ENCODE data around the gene KRT85.

The KRT85 gene

GRCh38 chr12:52392465-52393007 is 25.3 kb upstream of the KRT85 start:
- no peak for DNase-seq

DNA sequence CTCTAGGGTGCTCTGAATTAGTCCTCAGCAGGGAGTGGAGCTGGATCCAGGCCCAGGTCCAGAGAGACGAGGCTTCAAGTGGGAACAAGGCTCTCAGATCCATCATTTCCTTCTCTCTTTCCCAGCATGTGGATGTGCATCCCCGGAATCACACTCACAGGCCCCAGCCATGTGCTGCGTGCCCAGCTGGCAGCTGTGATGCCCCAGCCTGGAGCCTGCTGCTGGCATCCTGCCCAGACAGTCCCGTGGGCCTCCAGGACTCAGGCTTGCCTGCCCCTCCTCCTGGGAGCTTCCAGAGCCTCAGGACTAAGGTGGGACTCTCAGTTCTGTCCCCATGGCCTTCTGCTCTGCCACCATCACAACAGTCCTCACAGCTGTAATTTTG is 24.3 kb upstream of the KRT85 start:
- DNase-seq = no peak

DNA sequence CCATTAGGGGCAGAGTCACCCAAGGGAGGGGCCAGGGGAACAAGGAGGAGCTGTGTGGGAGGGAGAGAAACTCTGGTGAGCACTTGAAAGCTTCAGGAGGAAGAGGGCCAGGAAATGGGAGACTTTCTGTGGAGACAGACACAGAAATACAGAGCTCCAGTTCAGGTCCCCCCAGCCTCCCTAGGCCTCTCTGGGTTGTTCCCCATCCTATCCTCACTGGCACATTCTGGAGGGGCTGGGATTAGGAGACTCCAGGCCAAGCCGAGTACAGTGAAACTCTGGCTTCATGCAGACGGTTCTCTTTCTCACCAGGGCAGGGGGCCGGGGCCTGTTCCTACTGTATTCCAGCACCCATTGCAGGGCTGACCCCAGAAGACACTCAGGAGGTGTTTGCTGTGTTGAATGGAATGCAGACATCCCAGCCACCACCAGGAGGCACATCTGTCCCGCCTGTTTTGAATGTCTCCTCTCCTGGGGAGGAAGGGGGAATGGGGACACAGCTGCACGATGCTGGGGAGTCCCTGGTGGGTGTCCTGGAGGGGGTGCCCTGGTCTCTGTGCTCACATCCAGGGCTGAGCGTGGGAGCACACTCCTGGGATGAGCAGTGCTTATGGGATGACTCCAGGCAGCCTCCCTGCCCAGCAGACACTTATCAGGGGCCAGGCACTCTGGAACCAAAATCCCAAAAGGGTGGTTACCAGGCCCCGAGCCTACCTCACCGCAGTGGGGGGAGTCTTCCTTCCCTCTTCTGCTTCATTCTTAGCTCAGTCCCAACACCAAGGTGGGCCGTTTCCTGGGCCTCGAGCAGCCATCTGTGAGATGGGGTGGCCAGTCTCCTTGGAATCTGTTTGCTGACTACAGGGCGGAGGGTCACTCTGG is 23.7 kb upstream of the KRT85 start:
- DNase-seq = peak; percentile 31

GRCh38 chr12:52389313-52390207 is 22.3 kb upstream of the KRT85 start:
- DNase-seq = no peak

DNA sequence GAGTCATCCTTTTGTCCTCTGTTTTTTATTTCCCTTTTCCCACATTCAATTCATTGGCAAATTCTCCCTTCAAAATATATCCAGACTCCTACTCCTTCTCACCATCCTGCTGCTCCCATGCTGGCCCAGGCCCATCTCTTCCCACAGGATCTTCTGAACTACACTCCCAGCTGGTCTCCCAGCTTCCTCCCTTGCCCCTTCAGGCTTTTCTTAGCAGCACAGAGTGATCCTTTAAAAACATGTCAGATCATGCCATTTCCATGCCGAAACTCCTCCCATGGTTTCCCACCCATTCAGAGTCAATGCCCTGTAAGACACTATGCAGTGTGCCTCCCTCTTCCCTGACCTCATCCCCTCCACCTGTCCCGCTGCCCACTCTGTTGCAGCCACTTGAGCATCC is 20.6 kb upstream of the KRT85 start:
- no peak for DNase-seq

DNA sequence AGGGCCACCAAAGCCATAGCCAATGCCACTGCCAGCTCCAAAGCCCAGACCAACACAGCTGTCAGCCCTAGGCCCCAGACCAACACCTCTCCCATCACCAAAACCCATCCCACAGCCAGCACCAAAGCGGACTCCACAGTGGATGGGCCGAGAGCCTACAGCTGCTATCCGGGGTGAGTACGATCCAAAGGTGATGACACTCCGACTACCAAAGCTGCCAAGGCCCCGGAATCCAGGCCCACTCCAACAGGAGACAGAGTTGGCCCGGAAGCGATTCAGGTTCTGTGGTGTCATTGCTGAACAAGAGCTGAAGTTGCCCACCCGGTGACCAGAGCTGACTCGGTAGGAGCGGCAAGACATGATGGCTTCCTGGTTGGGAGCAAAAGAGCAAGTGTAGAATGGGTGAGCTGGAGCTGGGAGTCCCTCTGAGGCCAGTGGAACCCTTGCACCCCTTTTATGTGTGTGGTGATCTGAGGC is 18.0 kb upstream of the KRT85 start, which contains the start of gene KRT84:
Gene KRT84 (minus strand): TSS at position 427 of the 477 bp plus-strand sequence. CDS start 67 bp downstream, at position 360.
- no peak for DNase-seq

DNA sequence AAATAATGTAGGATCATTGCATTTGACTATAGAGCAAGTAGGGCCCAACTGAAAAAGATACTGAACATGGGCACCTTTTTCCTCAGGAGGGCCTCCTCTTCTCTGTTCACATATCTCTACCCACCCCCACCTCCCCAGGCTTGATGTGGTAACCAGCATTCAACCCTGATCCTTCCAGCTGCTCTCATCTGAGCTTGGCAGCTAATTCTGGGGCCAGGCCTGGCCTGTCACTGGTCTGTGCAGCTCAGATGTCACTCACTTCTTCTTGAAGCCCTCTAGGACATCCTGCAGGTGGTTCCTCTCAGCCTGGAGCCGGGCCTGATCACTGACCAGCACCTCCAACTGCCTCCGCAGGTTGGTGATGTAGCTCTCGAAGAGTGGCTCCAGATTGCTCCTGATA is 16.1 kb upstream of the KRT85 start:
- DNase-seq = no peak

GRCh38 chr12:52382854-52383253 is 15.6 kb upstream of the KRT85 start:
- DNase-seq = no peak

DNA sequence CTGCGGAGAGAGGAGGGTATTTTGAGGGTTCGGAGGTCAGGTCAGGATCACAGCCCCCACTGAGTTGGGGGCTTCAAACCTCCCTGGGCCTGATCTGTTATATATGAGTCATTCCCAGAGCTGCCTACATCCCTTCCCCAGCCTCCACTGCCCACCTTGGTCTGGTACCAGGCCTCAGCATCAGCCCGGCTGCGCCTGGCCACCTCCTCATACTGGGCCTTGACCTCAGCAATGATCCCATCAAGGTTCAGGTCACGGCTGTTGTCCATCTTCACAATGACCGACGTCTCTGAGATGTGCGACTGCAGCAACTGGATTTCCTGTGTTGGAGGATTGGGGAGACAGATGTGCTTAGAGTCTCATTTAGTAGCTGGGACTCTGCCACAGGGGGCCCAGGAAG is 13.9 kb upstream of the KRT85 start:
- no peak for DNase-seq

- DNase-seq = peak; percentile 19
These were observed 13.0 kb upstream of the KRT85 start for GRCh38 chr12:52380271-52380694.

DNA sequence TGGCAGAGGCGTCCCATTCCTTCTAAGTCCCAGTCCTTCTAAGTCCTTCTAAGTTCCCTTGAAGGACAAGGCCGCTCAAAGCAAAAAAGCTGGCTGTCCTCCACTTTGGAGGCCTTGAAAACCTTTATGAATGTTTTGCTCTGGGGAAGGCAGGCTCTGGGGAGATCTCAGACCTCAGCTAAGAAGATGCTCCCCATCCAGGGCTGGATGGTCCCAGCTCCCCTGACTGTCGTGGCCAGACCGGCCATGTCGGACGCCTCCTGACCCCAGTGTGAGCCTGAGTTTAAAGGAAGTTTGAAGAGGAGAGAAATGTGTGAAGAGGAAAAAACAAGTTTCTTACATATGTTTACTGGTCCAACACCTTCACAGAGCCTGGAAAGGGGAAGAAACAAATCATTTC is 12.3 kb upstream of the KRT85 start:
- DNase-seq = no peak

DNA sequence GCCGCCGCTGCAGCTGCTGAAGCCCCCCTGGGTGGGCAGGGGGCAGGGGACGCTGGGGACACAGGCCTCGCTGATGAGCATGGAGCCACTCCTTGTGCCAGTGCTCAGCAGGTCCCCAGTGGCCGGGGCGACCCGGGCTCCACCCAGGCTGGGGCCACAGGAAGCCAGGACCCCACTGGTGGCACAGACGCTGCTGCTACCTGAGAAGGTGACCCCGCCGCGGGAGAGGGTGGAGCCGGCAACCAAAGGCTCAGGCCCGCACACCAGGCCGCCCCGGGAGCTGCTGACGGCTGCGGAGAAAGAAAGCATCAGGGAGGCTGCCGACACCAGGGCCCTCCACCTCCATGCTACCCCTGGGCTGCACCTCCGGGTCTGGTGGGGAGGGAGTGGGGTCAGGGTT is 10.8 kb upstream of the KRT85 start:
- no peak for DNase-seq

GRCh38 chr12:52377266-52377665 is 10.0 kb upstream of the KRT85 start:
- DNase-seq = no peak

DNA sequence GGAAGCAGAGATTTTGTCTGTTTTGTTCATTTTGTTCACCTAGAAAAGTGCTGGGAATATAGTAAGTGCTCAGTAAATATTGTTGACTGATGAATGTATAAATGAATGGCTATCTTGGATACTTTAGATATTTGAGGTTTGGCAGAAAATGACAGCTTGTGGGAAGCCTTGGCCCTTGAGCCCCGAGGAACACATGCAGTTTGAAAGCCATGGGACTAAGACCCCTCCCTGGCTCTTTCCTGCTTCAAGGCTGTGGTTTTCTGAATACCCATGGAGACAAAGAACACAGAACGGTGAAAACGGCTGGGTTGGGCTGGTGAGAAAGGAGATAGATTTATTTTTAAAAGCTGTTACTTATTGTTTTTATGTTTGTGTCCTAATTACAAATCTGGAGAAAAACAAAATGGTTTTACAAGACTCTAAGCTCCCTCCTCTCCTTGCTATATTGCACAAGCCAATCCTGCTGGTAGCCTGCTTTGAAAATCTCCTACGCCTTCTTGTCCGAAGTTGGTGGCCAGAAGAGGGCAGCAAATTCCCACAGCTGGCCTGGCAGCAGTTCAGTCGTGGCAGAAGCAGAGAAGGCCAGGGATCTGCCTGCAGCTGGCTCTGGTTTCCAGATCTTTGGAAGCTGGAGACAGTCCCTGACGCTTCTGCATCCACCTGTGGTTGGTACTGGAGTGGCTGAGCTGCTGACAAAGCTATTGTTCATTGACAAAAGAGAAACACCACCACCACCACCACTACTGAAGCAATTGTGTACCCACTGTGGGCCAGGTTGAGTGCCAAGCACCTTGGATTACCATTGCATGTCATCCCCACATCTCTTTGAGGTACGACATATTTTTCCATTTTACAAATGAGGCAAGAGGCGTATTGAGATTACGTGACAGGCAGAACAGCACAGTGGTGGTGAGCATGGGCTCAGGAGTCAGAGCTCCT is 5.2 kb upstream of the KRT85 start:
- peak; percentile 55 for DNase-seq

DNA sequence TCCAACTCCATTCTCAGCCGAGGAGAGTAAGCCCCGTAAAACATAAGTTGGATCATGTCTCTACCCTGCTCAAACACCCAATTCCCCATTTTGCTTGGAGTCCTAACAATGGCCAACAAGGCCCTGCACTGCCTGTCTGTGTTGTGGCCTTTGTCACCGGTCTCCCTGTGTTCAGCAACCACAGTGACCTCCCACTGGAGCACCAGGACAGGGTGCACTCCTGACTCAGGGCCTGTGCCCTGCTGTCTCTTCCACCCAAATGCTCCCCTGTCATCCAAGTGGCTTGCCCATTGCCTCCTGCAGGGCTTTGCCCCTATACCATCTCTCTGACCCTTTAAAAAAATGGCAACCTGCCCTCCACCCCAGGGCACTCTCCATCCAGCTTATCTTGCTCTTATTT is 4.4 kb upstream of the KRT85 start:
- DNase-seq = no peak

GRCh38 chr12:52370926-52371608 is 3.8 kb upstream of the KRT85 start:
- DNase-seq = no peak

- no peak for DNase-seq
These were observed 2.5 kb upstream of the KRT85 start for GRCh38 chr12:52369809-52370208.

DNA sequence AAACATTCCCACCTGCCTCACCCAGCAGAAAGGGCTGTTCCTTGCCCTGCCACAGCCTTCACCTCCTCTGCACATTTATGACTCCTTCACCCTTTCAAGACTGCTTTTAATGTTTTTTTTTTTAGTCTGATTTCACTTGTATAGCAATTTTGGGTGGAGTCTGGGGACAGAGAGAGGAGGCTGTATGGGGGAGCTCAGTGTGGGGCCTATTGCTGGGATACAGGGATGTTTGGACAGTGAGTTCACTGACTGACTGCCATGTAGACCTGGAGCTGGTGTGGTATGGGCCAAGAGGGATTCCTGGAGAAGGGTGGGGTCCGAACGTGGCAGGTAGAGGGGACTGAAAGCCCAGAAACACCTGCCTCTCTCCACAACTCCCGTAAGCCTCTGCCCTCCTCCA is 1.9 kb upstream of the KRT85 start:
- DNase-seq = no peak

- DNase-seq = no peak
These were observed 1.2 kb upstream of the KRT85 start for GRCh38 chr12:52368508-52368907.

GRCh38 chr12:52367876-52368275 is 595 bp upstream of the KRT85 start:
- DNase-seq = no peak

- DNase-seq = no peak
These were observed 2.3 kb downstream of the KRT85 start for GRCh38 chr12:52364901-52365489.
